K562 (cell line): ENCODE results near the gene TMA7B. TPM values are rescaled to one million over a fixed set of nuclear protein-coding genes. Genes with fewer than 3 reads are reported as not detected.

Source experiments
- ARID1B ChIP-seq: fragments of 450-650 bp; IDR thresholded peaks from 2 replicates; pipeline ENCODE4 v1.6.1; 2016; ENCODE audit warnings: antibody characterized with exemption, mild to moderate bottlenecking, inconsistent platforms
- ARID3B ChIP-seq: fragments of 250-450 bp; sonication (Bioruptor Pico); IDR thresholded peaks from 2 replicates; pipeline ENCODE4 v1.4.0; 2020; ENCODE audit warnings: borderline replicate concordance
- ATF6 ChIP-seq: sonication (generic); formaldehyde crosslinking; IDR thresholded peaks from 2 replicates; pipeline ENCODE4 v1.4.0; 2020; ENCODE audit warnings: mild to moderate bottlenecking, missing genetic modification reagents
- CAMTA2 ChIP-seq: fragments of 250-450 bp; sonication (Bioruptor Pico); conservative IDR thresholded peaks from 2 replicates; pipeline ENCODE4 v1.5.1; 2022
- CREB1 ChIP-seq, 2 experiments: sonication (generic) in 1 of 2; formaldehyde crosslinking in 1 of 2; IDR thresholded peaks; 2 replicates each; pipeline versions ENCODE4 v1.6.1 to v1.8.0; 2012 to 2022; ENCODE audit warnings: inconsistent platforms in 1 of 2, mild to moderate bottlenecking in 1 of 2, missing genetic modification reagents in 1 of 2, moderate library complexity in 1 of 2
- JUN ChIP-seq, 2 experiments: sonication (generic) in 1 of 2; formaldehyde crosslinking in 1 of 2; IDR thresholded peaks; 2 replicates each; pipeline versions ENCODE4 v1.6.1 to v1.8.0; 2012 to 2022; ENCODE audit warnings: borderline replicate concordance in 2 of 2, mild to moderate bottlenecking in 2 of 2, improper control_type of control experiment in 1 of 2, low read depth in 1 of 2, low read length in 1 of 2, missing genetic modification reagents in 1 of 2
- NR1H2 ChIP-seq: sonication (generic); formaldehyde crosslinking; IDR thresholded peaks from 2 replicates; pipeline ENCODE4 v1.4.0; 2020; ENCODE audit warnings: mild to moderate bottlenecking, missing genetic modification reagents
- NR2C1 ChIP-seq, 2 experiments: fragments of 450-650 bp; IDR thresholded peaks; 2 replicates each; pipeline ENCODE4 v1.6.1; 2017; ENCODE audit warnings: mild to moderate bottlenecking in 2 of 2, antibody characterized with exemption in 1 of 2, inconsistent platforms in 1 of 2, missing compliant biosample characterization in 1 of 2, missing genetic modification characterization in 1 of 2
- NR4A1 ChIP-seq, 2 experiments: fragments of 250-450 bp in 1 of 2; fragments of 450-650 bp in 1 of 2; sonication (Bioruptor Pico) in 1 of 2; IDR thresholded peaks; 2 replicates each; pipeline versions ENCODE4 v1.4.0 to v1.6.1; 2016 to 2020; ENCODE audit warnings: mild to moderate bottlenecking in 2 of 2, missing compliant biosample characterization in 1 of 2, missing genetic modification characterization in 1 of 2, moderate library complexity in 1 of 2
- PCBP2 ChIP-seq: fragments of 200-400 bp; formaldehyde crosslinking; IDR thresholded peaks from 2 replicates; pipeline ENCODE4 v1.6.1; 2018; ENCODE audit warnings: low read length, low read depth, mild to moderate bottlenecking, moderate library complexity; ENCODE audit not compliant: poor library complexity, severe bottlenecking
- POLR2B ChIP-seq: fragments of 450-650 bp; IDR thresholded peaks from 2 replicates; pipeline ENCODE4 v1.6.1; 2018; ENCODE audit warnings: low read depth; ENCODE audit not compliant: partially characterized antibody
- STAT6 ChIP-seq: sonication (generic); formaldehyde crosslinking; IDR thresholded peaks from 2 replicates; pipeline ENCODE4 v1.8.1; 2023; ENCODE audit warnings: mild to moderate bottlenecking, missing genetic modification reagents
- TEAD4 ChIP-seq, 2 experiments: sonication (generic) in 1 of 2; formaldehyde crosslinking in 1 of 2; IDR thresholded peaks; 2 replicates each; pipeline versions ENCODE4 v1.6.1 to v1.8.0; 2012 to 2022; ENCODE audit warnings: borderline replicate concordance in 1 of 2, inconsistent platforms in 1 of 2, low read length in 1 of 2, mild to moderate bottlenecking in 1 of 2, missing genetic modification reagents in 1 of 2
- VEZF1 ChIP-seq: fragments of 200-800 bp; sonication (Bioruptor generic); IDR thresholded peaks from 2 replicates; pipeline ENCODE4 v1.6.1; 2017; ENCODE audit warnings: missing genetic modification characterization, missing compliant biosample characterization
- ZNF165 ChIP-seq: fragments of 250-450 bp; sonication (Bioruptor Pico); IDR thresholded peaks from 2 replicates; pipeline ENCODE4 v1.4.0; 2020; ENCODE audit warnings: borderline replicate concordance
- ZNF586 ChIP-seq: fragments of 450-650 bp; formaldehyde crosslinking; conservative IDR thresholded peaks from 2 replicates; pipeline ENCODE4 v1.4.0; 2020; ENCODE audit warnings: mild to moderate bottlenecking, moderate library complexity
- ZNF707 ChIP-seq: fragments of 250-450 bp; sonication (Bioruptor Pico); conservative IDR thresholded peaks from 2 replicates; pipeline ENCODE4 v1.8.0; 2022; ENCODE audit warnings: inconsistent platforms, mild to moderate bottlenecking, moderate library complexity
- ZNF764 ChIP-seq: fragments of 250-450 bp; sonication (Bioruptor Pico); IDR thresholded peaks from 2 replicates; pipeline ENCODE4 v1.4.0; 2020; ENCODE audit warnings: low read depth, mild to moderate bottlenecking, moderate library complexity
- polyA plus RNA-seq, 8 experiments: library from polyadenylated mRNA; depleted of rRNA in 4 of 8; stranded (reverse) in 5 of 8; unstranded in 3 of 8; fragments of >200 nt; fragmentation: Nextera tagmentation in 2 of 8; fragmentation: Illumina TruSeq in 1 of 8; extraction: Ambion mirVana in 2 of 8; extraction: Trizol in 1 of 8; gene quantifications; 2 replicates each; pipeline versions ENCODE4 v1.2.1 to v1.2.3, GENCODE V29; 2011 to 2014; ENCODE audit warnings: inconsistent platforms in 1 of 8, missing spikeins in 1 of 8
- total RNA-seq, 7 experiments: library from RNA; depleted of rRNA in 6 of 7; stranded (reverse); fragments of >200 nt in 6 of 7; fragmentation: Illumina TruSeq in 2 of 7; extraction: Trizol in 2 of 7; gene quantifications; 2 replicates each; pipeline versions ENCODE4 v1.2.1 to v1.2.3, GENCODE V29; 2011 to 2021; ENCODE audit warnings: low replicate concordance in 1 of 7

TMA7B gene
- total and polyA plus RNA-seq, 9 of the 15 experiments (the other 6 are each of a cell fraction or from before 2014, with no cell fraction given): 5.6 to 14.2 (median 11.8) TPM

- TF ChIP-seq NR4A1 (CRISPR knock-in tag; IDR thresholded peaks at IDR 0.05) (no peak), NR4A1 (tag; IDR thresholded peaks at IDR 0.05) (no peak), POLR2B (no peak), ATF6 (no peak), ZNF707 (CRISPR knock-in tag) (no peak), ZNF586 (CRISPR knock-in tag) (no peak), VEZF1 (0 out of 2 replicates have a peak, but pooled peaks have one; percentile 13), NR1H2 (CRISPR knock-in tag) (no peak), CAMTA2 (CRISPR knock-in tag) (no peak), ZNF165 (CRISPR knock-in tag) (no peak), JUN (IDR thresholded peaks at IDR 0.05; ENCODE audit: borderline replicate concordance, low read depth, low read length) (peak; percentile 90), JUN (CRISPR knock-in tag; IDR thresholded peaks at IDR 0.05; ENCODE audit: borderline replicate concordance) (peak; percentile 17; the same call in 1 of the 2 replicates), TEAD4 (IDR thresholded peaks at IDR 0.05; ENCODE audit: low read length) (peak; percentile 86), TEAD4 (CRISPR knock-in tag; IDR thresholded peaks at IDR 0.05; ENCODE audit: borderline replicate concordance) (no peak), ARID1B (peak; percentile 92), CREB1 (IDR thresholded peaks at IDR 0.05) (no peak), CREB1 (CRISPR knock-in tag; IDR thresholded peaks at IDR 0.05) (0 out of 2 replicates have a peak, but pooled peaks have one; percentile 37), PCBP2 (no peak), STAT6 (no peak), ZNF764 (no peak), NR2C1 (IDR thresholded peaks at IDR 0.05) (no peak), NR2C1 (tag; IDR thresholded peaks at IDR 0.05) (0 out of 2 replicates have a peak, but pooled peaks have one; percentile 51), ARID3B (CRISPR knock-in tag) (no peak)
Observed at GRCh38 chr22:39965748-39966147, 5.6 kb downstream of the TMA7B start (continued).
